ENCODE measurements around the gene DSG4.

DNA sequence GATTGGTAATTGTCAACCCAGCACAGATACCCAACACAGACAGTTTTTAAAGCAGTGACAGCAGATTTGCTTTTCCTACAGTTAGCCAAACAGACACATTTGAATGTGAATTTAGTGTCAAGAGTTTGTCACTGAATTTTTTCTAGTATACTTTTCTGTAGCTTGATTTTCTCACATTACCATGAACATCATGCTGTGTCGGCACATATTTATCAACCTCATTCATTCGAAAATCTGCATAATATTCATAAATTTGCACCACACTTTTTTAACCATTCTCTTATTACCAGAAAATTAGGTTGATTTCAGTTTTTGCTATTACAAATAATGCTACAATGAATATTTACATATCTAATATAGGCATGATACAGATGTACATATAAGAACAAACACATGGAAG, 43.9 kb downstream of the DSG4 start:
- TF ChIP-seq, protein P1, sequence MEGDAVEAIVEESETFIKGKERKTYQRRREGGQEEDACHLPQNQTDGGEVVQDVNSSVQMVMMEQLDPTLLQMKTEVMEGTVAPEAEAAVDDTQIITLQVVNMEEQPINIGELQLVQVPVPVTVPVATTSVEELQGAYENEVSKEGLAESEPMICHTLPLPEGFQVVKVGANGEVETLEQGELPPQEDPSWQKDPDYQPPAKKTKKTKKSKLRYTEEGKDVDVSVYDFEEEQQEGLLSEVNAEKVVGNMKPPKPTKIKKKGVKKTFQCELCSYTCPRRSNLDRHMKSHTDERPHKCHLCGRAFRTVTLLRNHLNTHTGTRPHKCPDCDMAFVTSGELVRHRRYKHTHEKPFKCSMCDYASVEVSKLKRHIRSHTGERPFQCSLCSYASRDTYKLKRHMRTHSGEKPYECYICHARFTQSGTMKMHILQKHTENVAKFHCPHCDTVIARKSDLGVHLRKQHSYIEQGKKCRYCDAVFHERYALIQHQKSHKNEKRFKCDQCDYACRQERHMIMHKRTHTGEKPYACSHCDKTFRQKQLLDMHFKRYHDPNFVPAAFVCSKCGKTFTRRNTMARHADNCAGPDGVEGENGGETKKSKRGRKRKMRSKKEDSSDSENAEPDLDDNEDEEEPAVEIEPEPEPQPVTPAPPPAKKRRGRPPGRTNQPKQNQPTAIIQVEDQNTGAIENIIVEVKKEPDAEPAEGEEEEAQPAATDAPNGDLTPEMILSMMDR (conservative IDR thresholded peaks at IDR 0.05; ENCODE audit: low read depth, low read length), result no peak
- TF ChIP-seq EZH2 (IDR thresholded peaks at IDR 0.05; ENCODE audit: borderline replicate concordance, low read depth, low read length, poor library complexity, severe bottlenecking), result no peak

All from A673 (cell line).